T-helper 22 cell (primary cell): Measurements from ENCODE around the gene KIF26B.
"Not testable (repeated sequence)": the region's sequence is repeated elsewhere in the genome, so short reads cannot be mapped to it uniquely, and the experiment has no call there.

Experiments
- DNase-seq: peaks from one replicate; pipeline ENCODE4 v3.0.0-alpha.2; 2020; ENCODE audit warnings: low read depth

Gene KIF26B

GRCh38 chr1:245700631-245701030 is 545.8 kb downstream of the KIF26B start:
- no peak for DNase-seq

- no peak for DNase-seq
These were observed 546.8 kb downstream of the KIF26B start for GRCh38 chr1:245701631-245702030.

GRCh38 chr1:245702346-245702745 is 547.6 kb downstream of the KIF26B start:
- no peak for DNase-seq

GRCh38 chr1:245704341-245704740 is 549.6 kb downstream of the KIF26B start:
- no peak for DNase-seq

- DNase-seq = no peak
These were observed 550.0 kb downstream of the KIF26B start for GRCh38 chr1:245704765-245705164.

GRCh38 chr1:245707941-245708340 is 553.2 kb downstream of the KIF26B start:
- DNase-seq = no peak

GRCh38 chr1:245710961-245711903 is 556.4 kb downstream of the KIF26B start:
- no peak for DNase-seq

GRCh38 chr1:245714027-245714426 is 559.2 kb downstream of the KIF26B start:
- not testable (repeated sequence) for DNase-seq

- no peak for DNase-seq
These were observed 560.5 kb downstream of the KIF26B start for GRCh38 chr1:245715291-245715701.

- no peak for DNase-seq
These were observed 561.2 kb downstream of the KIF26B start for GRCh38 chr1:245715970-245716369.

- no peak for DNase-seq
These were observed 561.8 kb downstream of the KIF26B start for GRCh38 chr1:245716561-245716960.

GRCh38 chr1:245717611-245718010 is 562.8 kb downstream of the KIF26B start:
- DNase-seq = no peak

- no peak for DNase-seq
These were observed 563.3 kb downstream of the KIF26B start for GRCh38 chr1:245718123-245718522.

- DNase-seq = no peak
These were observed 564.2 kb downstream of the KIF26B start for GRCh38 chr1:245718951-245719350.

- no peak for DNase-seq
These were observed 566.7 kb downstream of the KIF26B start for GRCh38 chr1:245721488-245721887.

GRCh38 chr1:245728035-245728434 is 573.2 kb downstream of the KIF26B start:
- DNase-seq = not testable (repeated sequence)

GRCh38 chr1:245730801-245731200 is 576.0 kb downstream of the KIF26B start:
- DNase-seq = no peak

- DNase-seq = not testable (repeated sequence)
These were observed 585.6 kb downstream of the KIF26B start for GRCh38 chr1:245740336-245740735.

- no peak for DNase-seq
These were observed 588.1 kb downstream of the KIF26B start for GRCh38 chr1:245742896-245743295.

- DNase-seq = no peak
These were observed 593.5 kb downstream of the KIF26B start for GRCh38 chr1:245748240-245748639.

- no peak for DNase-seq
These were observed 593.9 kb downstream of the KIF26B start for GRCh38 chr1:245748646-245749045.

GRCh38 chr1:245749053-245749452 is 594.3 kb downstream of the KIF26B start:
- no peak for DNase-seq

GRCh38 chr1:245750261-245750660 is 595.5 kb downstream of the KIF26B start:
- no peak for DNase-seq

- no peak for DNase-seq
These were observed 596.3 kb downstream of the KIF26B start for GRCh38 chr1:245751116-245751515.
